Stimulated activated CD4-positive, alpha-beta T cell treated with anti-CD3 and anti-CD28 coated beads, TNF-alpha, amount 100 ng/mL, for 24 hours (primary cell): ENCODE data around the gene GSG1.
"Not testable (repeated sequence)": the region's sequence is repeated elsewhere in the genome, so short reads cannot be mapped to it uniquely, and the experiment has no call there.

ENCODE experiments used
- DNase-seq, 3 experiments: peaks; one replicate each; pipeline ENCODE4 v3.0.0-alpha.2; 2020; ENCODE audit warnings: low read depth in 3 of 3

The GSG1 gene

GRCh38 chr12:13093191-13093847 lies 10.1 kb downstream of the GSG1 start:
- no peak for DNase-seq

- DNase-seq: no peak
Observed at GRCh38 chr12:13091832-13092231, 11.6 kb downstream of the GSG1 start.

GRCh38 chr12:13090054-13090453 lies 13.4 kb downstream of the GSG1 start:
- DNase-seq: no peak

GRCh38 chr12:13088496-13088895 lies 15.0 kb downstream of the GSG1 start:
- DNase-seq: no peak

GRCh38 chr12:13087766-13088165 lies 15.7 kb downstream of the GSG1 start:
- DNase-seq: no peak

GRCh38 chr12:13085968-13086686 lies 17.3 kb downstream of the GSG1 start:
- no peak for DNase-seq

GRCh38 chr12:13084898-13085640 lies 18.4 kb downstream of the GSG1 start:
- no peak for DNase-seq

- not testable (repeated sequence) for DNase-seq
Observed at GRCh38 chr12:13083638-13084037, 19.8 kb downstream of the GSG1 start.

- DNase-seq: no peak
Observed at GRCh38 chr12:13082861-13083260, 20.6 kb downstream of the GSG1 start.

GRCh38 chr12:13080266-13080665 lies 23.2 kb downstream of the GSG1 start:
- no peak for DNase-seq

- DNase-seq: no peak
Observed at GRCh38 chr12:13079440-13079906, 24.0 kb downstream of the GSG1 start.

- DNase-seq: no peak
Observed at GRCh38 chr12:13075786-13076570, 27.5 kb downstream of the GSG1 start.

GRCh38 chr12:13075118-13075480 lies 28.4 kb downstream of the GSG1 start:
- DNase-seq: no peak

- DNase-seq: no peak
Observed at GRCh38 chr12:13074396-13075117, 28.9 kb downstream of the GSG1 start.

GRCh38 chr12:13073173-13073572 lies 30.3 kb downstream of the GSG1 start:
- DNase-seq: no peak

GRCh38 chr12:13071305-13072280 lies 31.9 kb downstream of the GSG1 start:
- no peak for DNase-seq

GRCh38 chr12:13069380-13069779 lies 34.1 kb downstream of the GSG1 start:
- no peak for DNase-seq

- no peak for DNase-seq
Observed at GRCh38 chr12:13067322-13067721, 36.1 kb downstream of the GSG1 start.

- no peak for DNase-seq
Observed at GRCh38 chr12:13066459-13066858, 37.0 kb downstream of the GSG1 start.

GRCh38 chr12:13066014-13066413 lies 37.5 kb downstream of the GSG1 start:
- DNase-seq: no peak
